Gastrocnemius medialis (tissue), 4 donors: Measurements from ENCODE around the gene CHN2.

Source experiments
- POLR2A ChIP-seq, 2 donors: fragments of 450-650 bp; IDR thresholded peaks; one replicate each; pipeline ENCODE4 v1.6.1; 2017; ENCODE audit warnings: antibody characterized with exemption in 2 of 2, mild to moderate bottlenecking in 2 of 2, moderate library complexity in 2 of 2
- TF ChIP-seq, protein P1 (sequence below), 5 experiments: fragments of 450-650 bp in 3 of 5; fragments of 200-600 bp in 2 of 5; sonication (generic) in 2 of 5; IDR thresholded peaks in 4 of 5; conservative IDR thresholded peaks in 1 of 5; 1 replicate in 4 of 5; 2 replicates in 1 of 5; pipeline ENCODE4 v1.5.1; 2016 to 2019; ENCODE audit warnings: antibody characterized with exemption in 5 of 5, mild to moderate bottlenecking in 3 of 5, moderate library complexity in 3 of 5

GRCh38 chr7:29480934-29481651 is 286.5 kb downstream of the CHN2 start:
- TF ChIP-seq, protein P1, sequence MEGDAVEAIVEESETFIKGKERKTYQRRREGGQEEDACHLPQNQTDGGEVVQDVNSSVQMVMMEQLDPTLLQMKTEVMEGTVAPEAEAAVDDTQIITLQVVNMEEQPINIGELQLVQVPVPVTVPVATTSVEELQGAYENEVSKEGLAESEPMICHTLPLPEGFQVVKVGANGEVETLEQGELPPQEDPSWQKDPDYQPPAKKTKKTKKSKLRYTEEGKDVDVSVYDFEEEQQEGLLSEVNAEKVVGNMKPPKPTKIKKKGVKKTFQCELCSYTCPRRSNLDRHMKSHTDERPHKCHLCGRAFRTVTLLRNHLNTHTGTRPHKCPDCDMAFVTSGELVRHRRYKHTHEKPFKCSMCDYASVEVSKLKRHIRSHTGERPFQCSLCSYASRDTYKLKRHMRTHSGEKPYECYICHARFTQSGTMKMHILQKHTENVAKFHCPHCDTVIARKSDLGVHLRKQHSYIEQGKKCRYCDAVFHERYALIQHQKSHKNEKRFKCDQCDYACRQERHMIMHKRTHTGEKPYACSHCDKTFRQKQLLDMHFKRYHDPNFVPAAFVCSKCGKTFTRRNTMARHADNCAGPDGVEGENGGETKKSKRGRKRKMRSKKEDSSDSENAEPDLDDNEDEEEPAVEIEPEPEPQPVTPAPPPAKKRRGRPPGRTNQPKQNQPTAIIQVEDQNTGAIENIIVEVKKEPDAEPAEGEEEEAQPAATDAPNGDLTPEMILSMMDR (IDR thresholded peaks at IDR 0.05 in 4 of 5, conservative IDR thresholded peaks at IDR 0.05 in 1 of 5): no peak
- TF ChIP-seq POLR2A (IDR thresholded peaks at IDR 0.05): no peak
